NOMO-1 treated with DMSO at 0.1 percent for 48 hours (cell line): ENCODE results near the gene SCAI.
"Not testable (repeated sequence)": the region's sequence is repeated elsewhere in the genome, so short reads cannot be mapped to it uniquely, and the experiment has no call there.

ENCODE experiments used
- DNase-seq: peaks from one replicate; lab custom pipeline; 2025; ENCODE audit not compliant: unreplicated experiment; lab: John Stamatoyannopoulos, UW

SCAI gene

DNA sequence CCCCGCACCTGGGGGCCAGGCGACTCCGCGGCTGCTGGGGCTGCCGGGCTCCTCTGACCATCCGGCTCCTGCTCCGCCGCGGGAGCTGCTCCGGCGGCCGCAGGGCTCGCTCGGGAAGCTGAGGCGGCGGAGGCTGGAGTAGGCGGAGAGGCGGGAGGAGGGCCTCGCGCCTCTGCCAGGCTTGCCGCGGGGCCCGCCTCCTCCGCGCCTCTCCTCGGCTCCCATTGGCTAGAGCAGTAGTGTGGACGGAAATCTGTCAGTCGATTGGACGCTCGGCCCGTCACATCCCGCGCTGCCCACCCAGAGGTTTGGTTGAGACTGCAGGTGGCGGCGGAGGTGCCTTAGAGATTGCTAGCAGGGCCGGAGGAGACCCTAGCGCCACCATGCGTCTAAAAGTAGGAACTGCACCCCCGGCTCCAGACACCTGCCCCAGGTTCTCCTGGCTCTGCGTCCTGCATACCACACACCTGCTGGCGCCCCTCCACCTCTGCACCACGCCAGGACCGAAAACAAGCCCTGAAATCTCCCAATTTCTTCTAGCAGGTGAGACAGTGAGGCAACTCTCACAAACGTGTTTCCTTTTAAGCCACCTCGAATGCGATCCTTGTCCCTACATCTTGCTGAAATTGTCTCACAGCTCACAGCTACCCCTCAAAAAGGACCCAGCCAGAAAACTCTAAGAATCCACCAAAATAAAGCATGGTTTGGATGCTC, at the start of gene SCAI:
Gene SCAI (minus strand): TSS at position 152 of the 714 bp plus-strand sequence. CDS start 91 bp downstream, at position 61.
- DNase-seq: peak; percentile 99

DNA sequence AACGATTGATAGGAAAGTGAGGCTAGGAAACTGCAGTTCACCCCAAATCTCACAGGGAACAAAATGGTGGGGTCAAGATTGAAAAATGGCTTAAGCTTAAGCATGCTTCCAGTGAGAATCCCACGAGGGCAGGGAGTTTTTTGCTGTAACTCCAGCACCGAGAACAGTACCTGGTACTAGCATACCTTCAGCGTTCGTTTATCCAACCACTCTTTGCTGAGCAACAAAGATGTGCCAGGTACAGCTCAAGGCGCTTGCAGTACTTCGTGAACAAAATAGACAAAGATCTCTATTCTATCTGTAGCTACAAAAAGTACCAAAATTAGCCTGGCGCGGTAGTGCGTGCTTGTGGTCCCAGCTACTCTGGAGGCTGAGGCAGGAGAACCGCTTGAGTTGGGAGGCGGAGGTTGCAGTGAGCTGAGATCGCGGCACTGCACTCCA, 47.1 kb upstream of the SCAI start:
- DNase-seq: peak; percentile 17

DNA sequence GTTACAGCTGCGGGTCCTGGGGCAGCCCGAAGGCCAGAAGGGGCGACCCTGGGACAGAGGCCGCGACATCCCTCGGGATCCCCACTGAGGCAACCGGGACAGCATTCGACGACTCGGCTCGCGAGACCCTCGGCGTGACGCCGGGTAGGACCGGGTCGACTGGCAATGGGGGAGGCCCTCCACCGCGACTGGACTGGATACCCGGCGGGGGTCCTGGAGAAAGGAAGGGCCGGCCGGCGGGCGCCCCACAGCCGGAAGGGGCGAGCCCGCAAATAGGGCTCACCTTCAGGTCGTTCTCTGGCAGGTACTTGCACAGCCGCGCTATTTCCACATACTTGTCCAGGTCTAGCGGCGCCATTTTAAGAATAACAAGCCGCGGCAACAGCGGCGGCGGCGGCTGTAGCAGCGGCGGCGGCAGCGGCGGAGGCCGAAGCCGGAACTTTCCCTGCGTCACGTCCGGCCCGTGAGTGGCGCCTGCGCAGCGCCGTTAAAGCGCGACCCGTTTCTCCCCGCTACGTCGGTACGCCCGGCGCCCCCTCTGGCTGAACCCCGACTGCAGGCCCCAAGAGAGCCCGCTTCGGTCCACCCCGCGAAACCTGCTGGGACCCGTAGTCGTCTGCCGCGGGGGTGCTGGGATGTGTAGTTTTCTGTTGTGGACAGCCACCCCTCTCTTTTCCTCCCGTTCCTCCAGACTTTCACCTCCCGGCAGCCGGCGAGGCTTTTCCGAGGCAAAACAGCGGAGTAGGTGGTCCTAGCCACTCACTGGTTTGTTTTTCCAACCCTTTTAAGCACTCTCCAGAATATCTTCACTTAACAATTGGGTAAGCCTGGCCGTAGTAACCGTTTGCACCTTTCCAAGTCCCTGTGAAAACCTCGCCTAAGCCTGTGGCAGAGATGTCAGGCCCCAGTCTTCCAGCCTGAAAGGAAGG, 46.3 kb upstream of the SCAI start, which contains the start of gene PPP6C:
Gene PPP6C (minus strand): TSS at position 443 of the 929 bp plus-strand sequence. CDS start 85 bp downstream, at position 358.
- DNase-seq: peak; percentile 98

DNA sequence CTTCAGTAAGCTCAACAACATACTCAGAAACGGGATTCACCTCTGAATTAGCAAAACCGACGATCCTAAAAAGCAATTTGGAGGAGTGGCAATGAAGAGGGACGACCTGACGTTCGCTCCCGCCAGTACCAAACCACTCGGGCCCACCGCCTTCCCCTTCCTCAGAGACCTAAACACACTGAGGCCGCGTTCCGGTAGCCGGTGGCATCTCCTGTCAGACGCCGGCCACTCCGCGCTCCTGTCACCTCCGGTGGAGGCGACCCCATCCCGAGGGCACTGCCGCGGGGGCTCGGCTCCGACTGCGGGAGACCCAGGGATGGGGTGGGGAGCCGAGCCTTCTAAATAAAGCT, 45.7 kb upstream of the SCAI start:
- peak; percentile 16 for DNase-seq

DNA sequence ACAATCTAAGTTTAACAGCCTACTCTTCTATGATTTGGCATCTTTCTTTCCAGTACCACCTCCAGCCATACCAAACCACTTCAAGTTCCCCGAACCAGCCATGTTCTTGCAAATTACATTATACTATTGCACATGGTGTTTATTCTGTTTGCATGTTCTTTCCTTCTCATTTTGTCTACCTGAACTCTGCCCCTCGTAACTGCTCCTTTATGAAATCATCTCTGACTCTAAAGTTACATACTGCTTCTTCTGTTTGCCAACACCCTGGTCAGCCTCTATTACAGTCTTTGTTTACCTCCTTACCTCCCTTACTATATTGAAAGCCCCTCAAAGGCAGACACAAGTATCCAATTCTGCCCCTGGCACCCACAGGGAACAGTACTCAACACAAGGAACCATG, 40.2 kb upstream of the SCAI start:
- DNase-seq: no peak

DNA sequence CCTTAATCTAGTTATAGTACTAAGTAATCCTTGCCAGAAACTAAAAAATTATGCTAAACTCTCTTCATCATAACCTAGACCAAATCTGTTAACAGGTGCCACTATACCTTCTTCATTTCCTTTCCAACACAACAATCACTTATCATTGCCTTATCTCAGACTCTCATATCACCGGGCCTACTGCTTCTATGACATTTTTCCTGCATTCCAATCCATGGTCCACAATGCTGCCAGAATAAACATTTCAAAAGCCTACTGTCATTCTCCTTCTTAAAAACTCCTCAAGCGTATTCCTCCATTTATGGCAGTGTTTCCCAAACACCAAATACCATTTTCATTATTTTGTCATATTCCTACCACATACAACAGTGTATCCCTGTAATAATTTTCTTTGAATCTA, 39.7 kb upstream of the SCAI start:
- DNase-seq: no peak

DNA sequence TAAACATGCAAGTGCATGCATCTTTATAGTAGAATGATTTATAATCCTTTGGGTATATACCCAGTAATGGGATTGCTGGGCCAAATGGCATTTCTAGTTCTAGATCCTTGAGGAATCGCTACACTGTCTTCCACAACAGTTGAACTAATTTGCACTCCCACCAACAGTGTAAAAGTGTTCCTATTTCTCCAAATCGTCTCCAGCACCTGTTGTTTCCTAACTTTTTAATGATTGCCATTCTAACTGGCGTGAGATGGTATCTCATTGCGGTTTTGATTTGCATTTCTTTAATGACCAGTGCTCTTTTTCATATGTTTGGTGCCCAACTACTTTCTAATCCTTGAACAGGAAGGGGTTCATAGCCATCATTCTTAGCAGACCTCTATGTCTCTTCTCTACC, 38.4 kb upstream of the SCAI start:
- DNase-seq: not testable (repeated sequence)

DNA sequence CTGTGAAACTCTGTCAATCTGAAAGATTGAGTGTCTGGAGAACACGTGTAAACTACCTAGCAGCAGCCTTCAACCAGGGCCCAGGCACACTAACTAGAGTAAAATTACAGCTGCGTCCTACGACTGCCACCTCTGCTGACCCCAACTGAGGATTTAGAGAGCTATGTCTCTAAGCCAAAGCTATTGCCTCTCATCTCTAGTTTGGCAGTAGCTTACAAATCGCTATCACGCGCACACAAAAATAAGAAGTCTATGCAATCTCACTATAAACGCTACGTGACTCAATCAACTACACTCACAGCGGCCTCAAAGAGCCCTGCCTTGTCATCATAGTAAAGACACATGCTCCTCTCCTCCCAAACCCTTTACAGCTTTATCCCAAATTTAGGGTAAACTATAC, 37.5 kb upstream of the SCAI start:
- no peak for DNase-seq

DNA sequence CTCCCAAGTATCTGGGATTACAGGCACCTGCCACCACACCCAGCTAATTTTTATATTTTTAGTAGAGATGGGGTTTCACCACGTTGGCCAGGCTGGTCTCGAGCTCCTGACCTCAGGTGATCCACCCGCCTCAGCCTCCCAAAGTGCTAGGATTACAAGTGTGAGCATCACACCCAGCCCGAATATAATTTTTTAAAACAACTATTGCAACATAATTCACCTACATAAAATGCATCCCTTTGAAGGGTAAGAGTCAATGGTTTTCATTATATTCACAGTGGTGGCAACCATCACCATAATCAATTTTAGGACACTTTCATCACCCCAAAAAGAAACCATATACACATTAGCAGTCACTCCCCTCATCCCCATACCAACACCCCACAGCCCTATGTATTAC, 36.4 kb upstream of the SCAI start:
- not testable (repeated sequence) for DNase-seq

DNA sequence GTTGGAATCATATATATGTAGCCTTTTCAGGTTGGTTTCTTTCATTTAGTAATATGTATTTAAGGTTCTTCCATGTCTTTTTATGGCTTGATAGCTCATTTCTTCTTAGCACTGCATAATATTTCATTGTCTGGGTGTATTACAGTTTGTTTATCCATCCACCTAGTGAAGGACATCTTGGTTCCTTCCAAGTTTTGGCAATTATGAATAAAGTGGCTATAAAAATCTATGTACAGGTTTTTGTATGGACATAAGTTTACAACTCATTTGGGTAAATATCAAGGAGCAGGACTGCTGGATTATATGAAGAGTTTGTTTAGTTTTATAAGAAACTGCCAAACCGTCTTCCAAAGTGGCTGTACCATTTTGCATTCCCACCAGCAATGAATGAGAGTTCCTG, 34.6 kb upstream of the SCAI start:
- DNase-seq: no peak

DNA sequence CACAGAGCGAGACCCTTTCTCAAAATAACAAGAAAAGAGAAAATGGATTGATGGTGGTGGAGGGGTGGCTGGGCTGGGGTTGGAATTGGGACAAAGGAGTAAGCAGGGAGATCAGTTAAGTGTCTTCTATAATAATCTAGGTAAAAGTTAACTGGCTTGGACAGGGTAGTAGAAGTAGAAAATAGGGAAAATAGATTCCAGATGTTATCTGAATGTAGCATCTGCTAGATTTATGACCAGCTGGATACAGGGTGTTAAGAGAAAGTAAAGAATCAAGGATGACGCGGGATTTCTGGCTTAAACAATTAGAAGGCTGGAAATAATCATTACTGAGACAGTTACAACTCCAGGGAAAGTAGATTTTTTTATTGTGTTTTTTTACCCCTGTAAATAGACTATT, 33.3 kb upstream of the SCAI start:
- DNase-seq: no peak

DNA sequence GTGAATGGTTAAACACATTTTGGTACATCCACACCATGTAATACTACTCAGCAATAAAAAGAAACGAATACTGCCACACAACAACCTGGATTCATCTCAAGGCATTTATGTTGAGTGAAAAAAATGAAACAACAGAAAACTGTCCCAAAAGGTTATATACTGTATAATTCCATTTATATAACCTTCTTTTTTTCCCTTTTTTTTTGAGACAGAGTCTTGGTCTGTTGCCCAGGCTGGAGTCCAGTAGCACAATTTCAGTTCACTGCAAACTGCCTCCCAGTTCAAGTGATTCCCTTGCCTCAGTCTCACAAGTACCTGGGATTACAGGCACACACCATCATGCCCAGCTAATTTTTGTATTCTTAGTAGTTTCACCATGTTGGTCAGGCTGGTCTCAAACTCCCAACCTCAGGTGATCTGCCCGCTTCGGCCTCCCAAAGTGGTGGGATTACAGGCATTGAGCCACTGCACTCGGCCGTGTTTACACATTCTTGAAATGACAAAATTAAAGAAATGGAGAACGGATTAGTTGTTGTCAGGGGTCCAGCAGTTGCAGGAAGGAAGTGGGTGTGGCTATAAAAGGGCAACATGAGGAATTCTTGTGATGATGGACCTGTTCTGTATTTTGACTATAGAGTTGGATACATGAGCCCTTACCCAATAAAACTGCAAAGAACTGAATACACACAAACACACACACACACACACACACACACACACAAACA, 28.9 kb upstream of the SCAI start:
- no peak for DNase-seq

DNA sequence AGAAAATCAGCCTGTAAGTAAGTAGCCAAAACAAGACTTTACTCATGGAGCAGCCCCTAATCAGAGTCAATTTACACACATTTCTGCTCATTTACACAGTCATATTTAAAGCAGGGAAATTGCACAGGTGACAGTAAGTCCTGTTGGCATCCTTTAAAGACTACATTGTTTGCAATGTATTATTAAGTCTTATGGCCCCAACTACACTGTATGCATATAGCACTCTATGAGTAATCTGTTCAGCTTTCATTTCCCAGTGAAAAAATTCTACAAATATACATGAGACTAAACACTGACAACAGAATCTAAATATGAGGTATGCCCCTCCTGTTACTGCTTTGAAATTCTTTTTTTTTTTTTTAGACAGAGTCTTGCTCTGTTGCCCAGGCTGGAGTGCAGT, 26.6 kb upstream of the SCAI start:
- DNase-seq: no peak

DNA sequence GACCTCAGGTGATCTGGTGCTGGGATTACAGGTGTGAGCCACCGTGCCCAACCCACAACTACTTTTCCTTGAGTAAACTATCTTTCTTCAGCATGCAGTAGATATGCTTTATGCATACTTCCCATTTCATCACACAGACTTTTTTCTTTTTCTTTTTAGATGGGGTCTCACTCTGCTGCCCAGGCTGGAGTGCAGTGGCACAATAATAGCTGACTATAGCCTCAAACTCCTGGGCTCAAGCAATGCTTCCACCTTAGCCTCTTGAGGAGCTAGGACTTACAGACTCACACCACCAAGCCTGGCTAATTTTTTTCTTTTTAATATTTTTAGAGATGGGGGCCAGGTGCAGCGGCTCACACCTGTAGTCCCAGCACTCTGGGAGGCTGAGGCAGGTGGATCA, 23.4 kb upstream of the SCAI start:
- no peak for DNase-seq

DNA sequence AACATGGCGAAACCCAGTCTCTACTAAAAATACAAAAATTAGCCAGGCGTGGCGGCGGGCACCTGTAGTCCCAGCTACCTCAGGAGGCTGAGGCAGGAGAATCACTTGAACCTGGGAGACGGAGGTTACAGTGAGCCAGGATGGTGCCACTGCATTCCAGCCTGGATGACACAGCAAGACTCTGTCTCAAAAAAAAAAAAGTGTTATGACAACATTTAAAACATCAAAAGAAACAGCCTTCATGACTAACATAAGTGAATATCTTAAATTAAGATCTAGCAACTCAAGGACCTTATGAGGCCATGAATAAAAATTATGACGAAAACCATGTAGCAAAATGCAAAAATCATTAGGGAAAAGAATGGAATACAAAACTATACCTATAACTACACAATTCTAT, 19.6 kb upstream of the SCAI start:
- DNase-seq: not testable (repeated sequence)

DNA sequence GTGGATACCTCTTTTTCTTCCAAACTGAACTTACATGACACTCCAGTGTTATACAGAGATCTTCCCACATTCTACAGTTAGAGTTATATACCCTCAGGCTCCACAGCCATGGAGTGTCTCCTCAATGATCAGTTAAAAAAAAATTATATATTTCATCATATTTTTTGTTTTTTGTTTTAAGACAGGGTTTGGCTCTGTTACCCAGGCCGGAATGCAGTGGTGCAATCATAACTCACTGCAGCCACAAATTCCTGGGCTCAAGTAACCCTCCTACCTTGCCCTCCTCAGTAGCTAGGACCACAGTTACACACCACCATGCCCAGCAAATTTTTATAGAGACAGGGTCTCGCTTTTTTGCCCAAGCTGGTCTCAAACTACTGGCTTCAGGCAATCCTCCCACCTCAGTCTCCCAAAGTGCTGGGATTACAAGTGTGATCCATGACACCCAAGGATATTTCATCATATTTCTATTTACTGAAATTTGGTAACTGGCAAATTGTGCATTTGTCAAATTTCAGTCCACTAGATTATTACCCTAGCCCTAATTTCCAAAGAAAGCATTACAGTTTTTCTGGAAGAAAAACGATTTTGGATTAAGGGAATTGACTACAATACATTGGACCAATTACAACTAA, 18.1 kb upstream of the SCAI start:
- no peak for DNase-seq

DNA sequence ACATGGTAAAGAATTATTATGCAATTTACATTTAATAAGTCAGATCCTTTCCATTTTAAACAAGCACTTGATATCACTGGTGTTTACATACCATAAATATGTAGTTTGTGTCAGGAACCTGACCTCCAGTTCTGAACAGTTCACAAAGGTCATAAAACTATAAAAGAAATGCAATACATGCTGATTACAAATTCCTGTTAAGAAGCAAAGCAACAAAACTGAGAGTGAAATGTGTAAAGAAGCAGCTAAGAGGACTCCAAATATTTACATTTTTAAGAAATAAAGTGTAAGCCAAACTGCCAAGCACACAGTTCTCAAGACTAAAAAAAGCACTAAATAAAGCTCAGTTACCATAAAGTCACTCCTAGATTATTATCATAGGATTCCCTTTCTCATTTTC, 17.4 kb upstream of the SCAI start:
- DNase-seq: no peak

DNA sequence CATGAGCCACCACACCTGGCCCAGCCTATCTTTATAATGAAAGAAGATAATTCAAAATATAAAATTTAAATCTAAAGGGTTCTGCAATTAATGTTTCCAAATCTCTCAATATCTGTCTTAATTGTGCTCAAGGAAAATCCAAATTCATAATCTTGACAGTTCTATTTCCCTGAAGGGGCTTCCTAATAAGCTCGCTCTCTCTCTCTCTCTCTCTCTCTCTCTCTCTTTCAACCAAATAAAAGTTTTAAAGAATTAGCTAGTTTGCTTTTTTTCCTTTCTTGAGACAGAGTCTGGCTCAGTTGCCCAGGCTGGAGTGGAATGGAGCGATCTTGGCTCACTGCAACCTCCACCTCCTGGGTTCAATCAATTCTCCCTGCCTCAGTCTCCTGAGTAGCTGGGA, 13.2 kb upstream of the SCAI start:
- DNase-seq: no peak

DNA sequence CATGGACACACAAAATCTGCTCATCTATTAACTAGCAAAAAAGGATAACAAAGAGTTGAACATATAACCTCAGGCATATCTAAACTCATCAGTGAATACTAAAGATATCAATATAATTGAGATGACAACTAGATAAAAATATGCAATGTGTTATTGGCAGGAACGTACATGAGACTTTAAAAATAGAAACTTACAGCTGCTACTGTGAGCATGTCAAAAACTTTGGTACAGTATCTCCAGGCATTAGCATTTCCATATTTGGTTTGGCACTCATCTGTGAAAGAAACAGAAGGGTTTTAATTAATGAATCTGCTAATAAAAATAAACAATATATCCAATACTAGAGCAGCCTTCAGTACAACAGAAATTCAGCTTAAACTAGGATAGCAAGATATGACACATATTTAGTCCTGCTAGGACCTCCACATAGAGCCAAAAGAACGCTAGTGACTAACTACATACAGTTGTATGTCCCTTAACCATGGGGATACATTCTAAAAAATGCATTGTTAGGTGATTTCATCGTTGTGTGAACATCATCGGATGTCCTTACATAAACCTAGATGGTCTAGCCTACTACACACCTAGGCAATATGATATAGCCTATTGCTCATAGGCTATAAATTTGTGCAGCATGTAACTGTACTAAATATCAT, 10.5 kb upstream of the SCAI start:
- no peak for DNase-seq

DNA sequence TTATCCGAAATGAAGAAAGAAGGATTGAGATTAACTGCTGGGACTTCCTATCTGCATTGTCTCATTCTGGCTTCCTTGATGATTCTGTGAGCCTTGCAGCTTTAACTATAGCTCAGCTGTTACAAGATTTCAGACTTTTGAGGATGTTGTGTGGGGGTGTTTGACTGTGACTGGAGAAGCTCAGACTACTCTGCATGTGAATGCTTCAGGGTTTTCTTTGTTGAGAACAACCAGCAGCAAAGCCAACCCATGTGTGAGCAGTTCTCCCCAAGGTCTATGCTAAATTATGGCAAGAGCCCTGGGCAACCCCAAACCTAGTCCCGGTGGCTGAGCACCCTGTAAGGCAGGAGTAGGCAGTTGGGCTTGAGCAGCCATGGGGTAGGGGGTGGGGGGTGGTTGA, 8.4 kb upstream of the SCAI start:
- DNase-seq: no peak
